GM21423 (cell line): ENCODE measurements around the gene HINFP.
A peak's percentile ranks its signal among the peaks of the same experiment; 100 is the strongest.
"Not testable (repeated sequence)": the region's sequence is repeated elsewhere in the genome, so short reads cannot be mapped to it uniquely, and the experiment has no call there.

Source experiments
- ATAC-seq: cut with Tn5 transposase; IDR thresholded peaks from one replicate; pipeline ENCODE4 v1.9.1; 2021; ENCODE audit warnings: mild to moderate bottlenecking, moderate library complexity; ENCODE audit not compliant: unreplicated experiment

HINFP gene

DNA sequence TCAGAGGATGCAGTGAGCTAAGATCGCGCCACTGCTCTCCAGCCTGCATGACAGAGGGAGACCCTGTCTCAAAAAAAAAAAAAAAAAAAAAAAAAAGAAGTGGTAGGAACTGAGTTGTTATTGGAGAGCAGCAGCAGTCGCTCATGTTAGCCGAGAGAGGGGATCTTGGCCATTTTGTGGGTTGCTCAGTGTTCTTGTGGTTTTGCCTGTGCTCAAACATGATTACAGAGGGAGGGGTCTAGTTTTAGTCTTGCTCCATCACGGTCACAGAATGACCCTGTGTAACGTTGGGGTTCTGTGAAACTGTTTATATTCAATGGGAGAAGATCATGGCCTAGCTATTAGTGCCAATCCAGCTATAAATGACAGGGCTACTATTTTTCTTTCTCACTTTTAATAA, 21.7 kb upstream of the HINFP start:
- ATAC-seq, result no peak

DNA sequence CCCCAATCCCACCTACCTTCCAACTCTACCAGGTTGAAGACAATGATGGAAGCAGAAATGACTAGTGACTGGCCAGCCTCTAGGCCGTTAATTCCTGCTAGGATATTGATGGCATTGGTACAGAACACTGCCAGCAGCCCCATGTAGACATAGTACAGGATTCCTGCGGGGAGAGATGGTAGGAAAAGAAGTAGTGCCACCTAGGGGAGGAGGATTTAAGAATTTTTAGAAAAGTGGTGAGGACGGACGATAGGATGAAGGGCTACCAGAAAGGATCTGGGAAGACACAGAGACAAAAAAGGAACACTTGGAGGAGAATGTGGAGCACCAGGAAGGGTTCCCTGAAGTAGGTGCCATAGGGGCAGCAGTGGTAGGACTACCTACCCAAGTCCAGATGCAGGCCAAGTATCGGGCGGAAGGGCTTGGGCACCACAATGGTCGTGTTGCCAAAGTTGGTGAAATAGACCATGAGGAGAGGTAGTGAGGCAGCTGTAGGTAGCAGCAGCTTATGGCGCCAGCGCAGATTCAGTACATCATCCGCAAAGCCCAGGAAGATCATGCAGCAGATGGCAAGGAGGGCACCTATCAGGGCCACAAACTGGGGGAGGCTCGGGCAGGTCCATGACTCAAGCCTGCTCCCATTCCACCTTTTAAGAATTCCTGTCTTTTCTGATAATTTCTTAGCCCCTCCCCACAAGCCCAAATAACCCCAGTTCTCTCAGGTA, 21.0 kb upstream of the HINFP start:
- ATAC-seq, result no peak

DNA sequence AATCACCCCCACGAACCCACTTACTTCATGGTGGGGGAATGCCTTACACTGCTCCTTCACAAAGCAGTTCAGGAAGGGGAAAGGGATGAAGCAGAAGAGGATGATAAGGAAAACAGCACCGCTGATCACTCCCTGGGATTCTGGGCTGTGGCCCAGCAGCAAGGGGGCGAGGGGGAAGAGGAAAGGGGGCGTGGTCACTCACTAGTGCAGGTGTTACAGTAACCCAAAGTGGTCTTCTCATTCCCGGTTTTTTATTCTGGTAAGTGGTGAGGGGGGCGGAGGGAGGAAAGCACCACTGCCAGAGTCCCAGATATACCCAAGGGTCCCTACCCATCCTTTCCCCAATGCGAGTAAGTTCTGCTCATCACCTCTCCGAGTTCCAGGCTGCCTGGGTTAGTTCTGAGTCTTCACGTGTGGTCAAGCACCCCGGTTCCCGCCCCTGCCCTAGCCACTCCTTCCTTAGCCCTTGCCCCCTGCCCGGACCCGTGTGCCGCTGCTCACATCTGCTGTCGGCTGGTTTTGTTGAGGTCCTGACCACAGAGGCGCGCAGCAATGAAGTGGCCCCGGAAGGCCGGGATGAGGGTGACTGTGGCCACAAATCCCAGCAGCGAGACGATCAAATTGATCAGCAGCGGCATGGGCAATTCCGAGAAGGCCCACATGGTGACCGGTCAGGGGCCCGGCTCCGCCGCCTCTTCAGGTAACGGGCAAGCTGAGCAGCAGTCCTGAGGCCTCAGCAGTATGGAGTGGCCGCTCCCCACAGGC, 20.2 kb upstream of the HINFP start:
- peak; percentile 16 for ATAC-seq

DNA sequence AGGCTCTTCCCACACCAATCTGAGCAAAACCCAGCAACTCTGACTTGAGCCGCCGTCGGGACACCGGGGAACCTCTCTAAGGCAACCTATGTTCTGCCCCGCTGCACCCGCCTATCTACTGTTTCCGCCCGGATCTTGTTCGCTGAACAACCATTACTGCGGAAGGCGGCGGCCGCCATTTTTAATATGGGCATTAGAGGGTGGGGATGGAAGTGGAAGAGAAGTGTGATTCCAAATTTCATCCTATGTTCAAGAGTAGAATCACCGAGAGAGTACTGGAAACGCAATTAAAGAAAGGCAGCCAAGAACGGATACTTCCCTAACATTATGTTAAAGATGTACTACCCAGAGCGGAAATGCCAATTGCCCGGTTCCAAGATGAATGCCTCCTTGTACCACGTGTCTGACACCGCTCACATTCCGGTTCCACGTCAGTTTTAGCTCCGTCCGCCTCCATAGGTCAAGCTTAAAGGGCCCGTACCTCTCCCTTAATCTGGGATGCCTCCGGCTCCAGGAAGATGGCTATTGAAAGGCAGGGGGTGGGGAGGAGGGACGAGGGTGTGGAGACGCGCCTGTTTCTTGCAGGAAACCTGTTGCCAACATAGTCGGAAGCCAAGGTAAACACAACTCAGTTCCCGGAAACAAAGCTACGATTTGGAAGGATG, 19.5 kb upstream of the HINFP start, which contains the start of gene DPAGT1:
TSS of gene DPAGT1 (minus strand) at position 95 of the 665 bp plus-strand sequence. CDS start 198 bp downstream, outside the sequence.
- peak; percentile 77 for ATAC-seq

DNA sequence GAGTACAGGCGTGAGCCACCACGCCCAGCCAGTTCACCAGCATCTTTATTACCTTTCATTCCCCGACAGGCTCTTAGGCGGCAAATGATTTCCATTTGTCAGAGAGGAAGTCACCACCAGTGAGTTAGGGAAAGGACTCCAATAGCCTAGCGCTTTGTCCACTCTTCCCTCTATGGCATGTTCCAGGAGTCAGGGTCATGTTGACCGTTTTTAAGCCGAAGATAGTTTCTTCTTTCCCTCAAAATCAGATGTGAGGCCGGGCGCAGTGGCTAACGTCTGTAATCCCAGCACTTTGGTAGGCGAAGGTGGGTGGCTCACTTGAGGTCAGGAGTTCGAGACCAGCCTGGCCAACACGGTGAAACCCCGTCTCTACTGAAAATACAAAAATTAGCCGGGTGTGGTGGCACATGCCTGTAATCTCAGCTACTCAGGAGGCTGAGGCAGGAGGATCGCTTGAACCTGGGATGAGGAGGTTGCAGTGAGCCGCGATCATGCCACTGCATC, 18.2 kb upstream of the HINFP start:
- ATAC-seq, result not testable (repeated sequence)

DNA sequence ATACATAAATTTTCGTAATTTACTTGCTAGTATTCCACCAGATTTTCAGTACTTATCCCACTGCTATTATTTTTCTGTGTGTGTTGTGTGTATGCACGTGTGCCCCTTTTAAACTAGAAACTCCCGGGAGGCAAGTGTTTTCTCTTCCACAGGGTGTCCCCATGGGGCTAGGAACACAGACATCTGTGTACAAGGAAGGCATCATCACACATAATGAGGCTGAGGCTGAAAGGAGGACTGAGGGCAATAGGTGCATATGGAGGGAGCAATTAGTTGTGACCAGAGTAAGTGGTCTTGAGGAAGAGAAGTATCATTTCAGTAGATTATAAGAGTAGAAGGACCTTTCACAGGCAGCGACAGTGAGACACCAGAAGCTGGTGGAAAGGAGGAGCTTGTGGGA, 17.6 kb upstream of the HINFP start:
- no peak for ATAC-seq

DNA sequence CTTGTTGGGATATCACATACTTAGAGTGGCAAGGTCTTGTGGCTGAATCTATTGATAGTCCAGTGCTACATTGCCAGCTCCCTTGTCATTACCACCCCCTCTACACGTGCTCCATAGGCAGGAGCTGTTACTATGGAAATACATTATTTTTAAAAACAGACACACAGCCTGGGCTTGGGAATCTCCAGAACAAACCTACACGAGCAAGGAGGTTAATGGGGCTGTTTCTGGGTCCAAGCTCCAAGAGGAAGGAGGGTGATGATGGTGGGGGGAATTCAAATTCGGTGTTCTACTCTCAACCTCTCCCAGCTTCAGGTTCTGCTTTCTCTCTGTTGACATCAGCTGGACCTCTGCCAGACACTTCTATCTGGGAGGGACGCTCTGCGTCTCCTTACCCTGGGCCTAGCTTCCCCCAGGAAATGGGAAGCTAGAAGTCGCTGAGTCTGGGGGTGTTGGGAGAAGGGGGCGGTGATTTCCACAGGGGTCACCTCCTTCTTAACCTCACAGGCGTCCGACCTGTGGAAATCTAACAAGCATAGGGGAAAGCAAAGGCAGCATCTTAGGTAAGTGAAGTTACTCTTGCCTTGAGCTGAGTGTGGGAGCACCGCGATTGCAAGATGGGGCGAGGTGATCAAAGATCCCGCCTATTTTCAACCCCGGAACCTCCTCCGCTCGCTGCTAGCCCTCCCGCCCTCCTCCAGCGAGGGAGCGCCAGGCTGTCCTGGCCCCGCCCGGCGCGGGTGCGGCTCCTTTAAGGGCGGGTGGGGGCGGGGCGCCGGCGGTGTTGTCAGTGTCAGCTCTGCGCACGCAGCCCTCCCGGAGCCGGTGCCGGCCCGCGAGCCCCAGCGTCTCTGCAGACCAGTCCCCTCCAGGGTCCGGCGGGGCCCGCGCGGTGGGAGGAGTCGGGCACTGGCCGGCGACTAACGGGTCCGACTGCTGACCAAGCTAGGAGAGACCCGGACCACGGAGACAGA, 14.5 kb upstream of the HINFP start, which contains the start of gene C2CD2L:
TSS of gene C2CD2L (plus strand) at position 781 of the 974 bp plus-strand sequence. CDS start 398 bp downstream, outside the sequence.
- ATAC-seq, result peak; percentile 69

DNA sequence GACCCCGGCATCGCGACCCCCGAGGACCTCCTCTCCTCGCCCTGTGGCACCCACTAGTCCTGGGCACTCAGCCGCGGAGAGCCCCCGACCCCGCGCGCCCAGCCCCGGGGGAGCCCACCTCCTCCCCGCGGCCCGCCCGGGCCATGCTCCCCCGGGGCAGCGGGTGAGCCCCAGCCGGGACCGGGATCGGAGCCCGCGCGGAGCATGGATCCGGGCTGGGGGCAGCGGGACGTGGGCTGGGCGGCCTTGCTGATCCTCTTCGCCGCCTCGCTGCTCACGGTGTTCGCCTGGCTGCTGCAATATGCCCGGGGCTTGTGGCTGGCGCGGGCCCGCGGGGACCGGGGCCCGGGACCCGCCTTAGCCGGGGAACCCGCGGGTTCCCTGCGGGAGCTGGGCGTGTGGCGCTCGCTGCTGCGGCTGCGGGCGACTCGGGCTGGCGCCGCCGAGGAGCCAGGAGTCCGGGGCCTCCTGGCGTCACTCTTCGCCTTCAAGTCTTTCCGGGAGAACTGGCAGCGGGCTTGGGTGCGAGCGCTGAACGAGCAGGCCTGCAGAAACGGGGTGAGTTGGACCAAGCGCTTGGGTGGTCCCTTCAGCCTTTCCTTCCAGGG, 13.7 kb upstream of the HINFP start:
- peak; percentile 19 for ATAC-seq

DNA sequence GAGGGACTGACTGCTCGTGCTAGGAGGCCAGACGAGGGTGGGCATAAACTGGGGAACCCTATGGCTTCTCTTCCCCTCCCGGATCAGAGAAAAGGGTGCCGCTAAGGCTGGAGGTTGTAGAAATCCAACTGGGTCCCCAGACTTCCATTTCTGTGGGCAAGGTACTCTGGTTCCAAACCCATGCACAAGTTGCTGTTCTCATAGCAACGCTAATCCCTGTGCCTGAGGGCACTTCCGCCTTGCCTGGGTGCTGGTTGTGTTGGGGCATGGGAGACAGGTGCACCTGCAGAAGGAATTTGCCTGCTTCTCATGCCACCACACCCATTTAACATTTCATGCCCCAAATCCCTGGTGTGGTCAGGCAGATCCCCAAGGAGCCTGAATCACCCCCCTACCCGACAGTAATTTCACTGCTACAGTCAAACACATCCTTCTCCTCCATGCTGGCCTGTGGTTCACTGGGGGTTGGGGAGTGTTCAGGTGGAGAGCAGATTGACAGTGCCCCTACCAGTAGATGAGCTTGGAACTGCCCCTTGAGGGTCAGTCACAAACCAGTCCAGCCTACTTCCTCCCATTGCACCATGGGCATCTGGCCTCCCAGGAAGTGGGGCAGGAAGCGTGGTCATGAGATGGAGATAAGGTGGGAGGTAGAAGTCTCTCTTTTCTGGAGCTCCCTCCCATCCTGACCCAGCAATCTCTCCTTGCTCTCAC, 13.1 kb upstream of the HINFP start:
- ATAC-seq, result no peak

DNA sequence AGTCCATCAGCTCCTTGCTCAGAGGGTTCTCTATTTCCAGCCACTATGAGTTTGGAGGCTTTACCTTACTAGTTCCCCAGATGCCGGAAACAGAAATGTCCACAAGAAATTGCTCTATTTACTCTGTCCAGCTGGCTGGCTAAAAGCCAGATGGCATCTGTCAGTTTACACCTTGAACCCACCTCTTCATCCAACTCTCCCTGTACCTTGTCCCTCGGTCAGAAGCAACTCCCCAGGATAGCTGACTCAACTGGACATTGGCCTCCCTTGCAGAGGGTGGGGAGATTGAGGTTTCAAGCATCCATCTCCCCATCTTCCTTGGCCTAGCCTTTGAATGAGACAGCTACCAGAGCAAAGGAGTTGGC, 12.5 kb upstream of the HINFP start:
- no peak for ATAC-seq

DNA sequence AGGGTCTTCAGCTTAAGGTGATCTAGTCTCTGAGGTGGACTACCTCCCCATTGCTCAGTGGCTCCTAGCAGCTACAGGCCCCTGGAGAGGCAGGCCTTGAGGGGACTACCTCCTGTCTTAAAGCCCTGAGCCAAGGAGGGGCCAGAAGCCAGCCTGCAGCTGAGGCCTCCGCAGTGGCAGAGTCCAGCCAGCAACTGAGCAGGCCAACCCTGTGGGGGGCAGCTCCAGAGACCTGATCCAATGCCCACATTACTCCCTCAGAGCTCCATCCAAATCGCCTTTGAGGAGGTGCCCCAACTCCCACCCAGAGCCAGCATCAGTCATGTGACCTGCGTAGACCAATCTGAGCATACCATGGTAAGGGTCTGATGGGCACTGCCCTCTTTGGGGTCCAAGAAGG, 11.5 kb upstream of the HINFP start:
- ATAC-seq, result no peak

DNA sequence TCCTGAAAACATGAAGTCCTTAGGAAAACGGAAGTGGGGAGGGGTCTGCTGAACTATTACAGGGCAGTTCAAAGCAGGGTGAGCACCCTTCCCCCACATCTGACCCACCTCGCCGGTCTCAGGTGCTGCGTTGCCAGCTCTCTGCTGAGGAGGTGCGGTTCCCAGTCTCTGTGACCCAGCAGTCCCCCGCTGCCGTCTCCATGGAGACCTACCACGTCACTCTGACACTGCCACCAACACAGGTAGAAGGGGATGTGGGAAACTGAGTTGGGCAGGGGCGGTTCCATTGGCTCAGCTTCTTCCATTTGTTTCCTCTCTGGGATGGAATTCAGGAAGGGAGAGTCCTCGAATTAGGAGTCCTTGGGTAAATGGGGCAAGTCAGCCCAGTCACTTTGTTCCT, 10.9 kb upstream of the HINFP start:
- no peak for ATAC-seq

DNA sequence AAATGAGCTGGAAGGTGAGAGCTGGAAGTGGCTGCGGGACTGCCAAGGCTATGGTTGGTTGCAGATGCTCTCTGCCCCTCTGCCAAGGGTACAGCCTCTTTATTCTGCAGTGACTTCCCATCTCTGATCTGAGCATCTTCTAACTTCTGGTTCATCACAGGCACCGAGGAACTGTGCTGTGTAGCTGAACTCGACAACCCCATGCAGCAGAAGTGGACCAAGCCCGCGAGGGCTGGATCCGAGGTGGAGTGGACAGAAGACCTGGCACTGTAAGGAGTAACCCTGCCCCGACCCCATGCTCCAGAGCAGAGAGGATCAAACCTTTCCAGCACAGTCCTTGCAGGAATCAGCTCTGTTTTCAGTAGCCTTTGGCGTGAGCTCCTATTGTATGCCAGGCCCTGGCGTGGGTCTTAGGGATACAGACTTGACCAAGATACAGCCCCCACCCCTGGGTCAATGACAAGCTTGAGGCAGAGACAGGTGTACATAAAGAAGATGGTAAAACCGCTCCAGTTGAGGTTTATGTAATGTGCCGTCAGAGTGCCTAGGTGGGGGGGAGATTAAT, 9.9 kb upstream of the HINFP start:
- no peak for ATAC-seq

DNA sequence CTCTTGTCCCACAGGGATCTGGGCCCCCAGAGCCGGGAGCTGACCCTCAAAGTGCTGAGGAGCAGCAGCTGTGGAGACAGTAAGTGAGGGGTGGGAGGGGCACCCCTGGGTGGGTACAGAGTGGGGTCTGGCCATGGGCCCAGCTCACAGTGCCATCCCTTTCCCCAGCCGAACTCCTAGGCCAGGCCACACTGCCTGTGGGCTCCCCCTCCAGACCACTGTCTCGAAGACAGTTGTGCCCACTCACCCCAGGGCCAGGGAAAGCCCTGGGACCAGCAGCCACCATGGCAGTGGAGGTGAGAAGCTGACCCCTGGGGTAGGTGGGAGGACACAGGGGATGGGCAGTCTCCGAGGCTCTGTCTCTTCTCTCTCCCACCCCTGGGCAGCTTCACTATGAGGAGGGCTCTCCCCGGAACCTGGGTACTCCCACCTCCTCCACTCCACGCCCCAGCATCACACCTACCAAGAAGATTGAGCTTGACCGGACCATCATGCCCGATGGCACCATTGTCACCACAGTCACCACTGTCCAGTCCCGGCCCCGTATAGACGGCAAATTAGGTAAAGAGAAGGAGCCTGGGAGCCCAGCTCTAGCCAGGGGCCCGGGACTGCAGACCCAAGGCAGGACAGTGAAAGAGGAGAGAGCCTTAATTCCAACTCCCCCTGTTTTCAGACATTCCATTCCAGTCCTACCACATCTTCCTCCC, 8.9 kb upstream of the HINFP start:
- ATAC-seq, result no peak

DNA sequence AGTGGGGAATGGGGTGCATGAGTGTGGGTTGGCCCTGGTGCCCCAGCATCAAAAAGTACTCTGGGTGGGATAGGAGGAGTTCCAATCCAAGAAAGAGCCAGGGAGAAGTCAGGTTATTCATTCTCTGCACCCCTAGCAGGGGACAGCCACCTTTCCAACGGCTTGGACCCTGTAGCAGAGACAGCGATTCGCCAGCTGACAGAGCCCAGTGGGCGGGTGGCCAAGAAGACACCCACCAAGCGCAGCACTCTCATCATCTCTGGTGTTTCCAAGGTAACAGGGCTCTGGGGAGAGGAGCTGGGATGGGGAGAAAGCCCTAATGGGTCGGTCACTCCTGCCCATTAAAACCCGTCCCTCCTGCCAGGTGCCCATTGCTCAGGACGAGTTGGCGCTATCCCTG, 7.7 kb upstream of the HINFP start:
- no peak for ATAC-seq

DNA sequence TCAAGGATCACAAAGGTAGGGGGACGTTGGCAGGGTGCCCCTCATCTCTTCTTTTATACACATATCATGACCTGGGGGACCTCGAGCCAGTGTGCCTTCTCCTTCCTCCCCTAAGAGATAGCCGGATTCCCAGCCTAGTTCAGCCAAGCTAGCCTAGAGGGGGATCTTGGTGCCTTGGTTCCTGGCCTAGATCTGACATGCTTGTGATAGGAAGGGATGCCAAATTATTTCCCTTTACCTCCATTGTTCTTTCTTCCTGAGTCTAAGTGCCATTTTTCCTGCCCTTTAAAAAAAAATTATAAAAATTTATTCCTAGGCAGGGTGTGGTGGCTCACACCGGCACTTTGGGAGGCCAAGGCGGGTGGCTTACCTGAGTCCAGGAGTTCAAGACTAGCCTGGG, 7.0 kb upstream of the HINFP start:
- ATAC-seq, result no peak

DNA sequence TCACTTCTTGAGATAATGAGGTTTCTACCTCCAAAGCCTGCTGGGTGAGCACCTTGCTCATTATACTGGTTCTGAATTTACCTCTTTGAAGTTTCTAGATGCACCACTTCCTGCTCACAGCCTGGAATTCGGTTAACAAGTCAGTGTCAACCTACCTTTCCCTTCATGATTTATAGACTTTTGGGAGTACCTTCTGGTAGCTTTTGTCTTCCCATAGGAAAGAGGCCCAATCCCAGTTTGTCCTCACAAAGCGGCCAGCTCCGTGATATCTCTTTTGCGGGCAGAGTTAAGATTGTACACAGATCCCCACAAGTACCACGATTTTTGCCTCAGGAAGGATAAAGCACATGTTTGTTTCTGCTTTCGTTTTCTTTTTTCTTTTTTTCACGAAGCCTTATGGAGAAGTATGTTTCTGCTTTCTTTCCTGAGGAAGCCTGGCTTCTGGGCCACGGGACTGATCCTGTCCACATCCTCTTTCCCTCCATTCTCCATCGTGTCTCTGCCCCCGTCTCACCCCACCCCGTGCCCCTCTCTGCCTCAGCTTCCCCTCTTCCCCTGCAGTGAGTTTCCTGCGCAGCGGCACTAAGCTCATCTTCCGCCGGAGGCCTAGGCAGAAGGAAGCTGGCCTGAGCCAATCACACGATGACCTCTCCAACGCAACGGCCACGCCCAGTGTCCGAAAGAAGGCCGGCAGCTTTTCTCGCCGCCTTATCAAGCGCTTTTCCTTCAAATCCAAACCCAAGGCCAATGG, 5.7 kb upstream of the HINFP start:
- ATAC-seq, result no peak

DNA sequence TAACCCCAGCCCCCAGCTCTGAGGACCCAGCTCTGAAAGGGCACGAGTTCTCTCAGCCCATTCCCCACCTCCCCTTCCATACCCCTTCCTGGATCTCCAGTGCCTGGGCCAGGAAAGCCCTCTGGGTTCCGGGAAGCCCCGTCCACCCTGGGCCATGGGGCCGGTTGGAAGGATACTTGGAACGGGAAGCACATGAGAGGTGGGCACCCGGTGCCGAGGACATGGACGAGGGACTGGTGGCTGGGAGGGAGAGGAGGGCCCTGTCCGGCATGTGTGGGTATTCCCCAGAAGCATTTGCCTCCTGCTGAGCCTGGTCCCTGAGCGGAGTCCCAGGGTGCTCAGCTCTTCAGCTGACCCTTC, 5.2 kb upstream of the HINFP start:
- ATAC-seq, result no peak
